DMS153 treated with DMSO at 0.1 percent for 48 hours (cell line): ENCODE measurements around the gene METTL13.

Experiments used
- DNase-seq: peaks from one replicate; lab custom pipeline; 2025; ENCODE audit not compliant: unreplicated experiment; lab: John Stamatoyannopoulos, UW

Gene METTL13

GRCh38 chr1:171802207-171802606 lies 20.7 kb downstream of the METTL13 start:
- DNase-seq: no peak

- no peak for DNase-seq
These were observed 21.6 kb downstream of the METTL13 start for GRCh38 chr1:171803045-171803444.

DNA sequence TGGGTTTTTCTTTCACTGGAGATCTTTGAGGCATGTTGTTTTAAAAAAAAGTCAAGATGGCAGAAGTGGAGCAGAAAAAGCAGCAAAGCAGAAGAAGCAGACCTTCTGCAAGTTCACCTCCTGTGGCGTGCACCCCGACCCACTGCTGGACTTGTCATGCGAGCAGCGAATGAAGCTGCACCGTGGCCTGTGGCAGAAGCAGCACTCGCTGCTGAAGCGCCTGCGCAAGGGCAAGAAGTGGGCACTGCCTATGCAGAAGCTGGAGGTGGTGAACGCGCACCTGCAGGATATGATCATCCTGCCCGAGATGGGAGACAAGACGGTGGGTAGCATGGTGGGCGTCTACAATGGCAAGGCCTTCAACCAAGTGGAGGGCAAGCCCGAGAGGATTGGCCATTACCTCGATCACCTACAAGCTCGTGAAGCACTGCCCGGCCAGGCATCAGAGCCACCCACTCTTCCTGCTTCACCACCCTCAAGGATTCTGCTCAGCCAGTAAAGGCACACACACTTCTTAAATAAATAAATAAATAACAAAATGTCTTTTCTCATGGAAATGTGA lies 22.1 kb downstream of the METTL13 start:
- no peak for DNase-seq

DNA sequence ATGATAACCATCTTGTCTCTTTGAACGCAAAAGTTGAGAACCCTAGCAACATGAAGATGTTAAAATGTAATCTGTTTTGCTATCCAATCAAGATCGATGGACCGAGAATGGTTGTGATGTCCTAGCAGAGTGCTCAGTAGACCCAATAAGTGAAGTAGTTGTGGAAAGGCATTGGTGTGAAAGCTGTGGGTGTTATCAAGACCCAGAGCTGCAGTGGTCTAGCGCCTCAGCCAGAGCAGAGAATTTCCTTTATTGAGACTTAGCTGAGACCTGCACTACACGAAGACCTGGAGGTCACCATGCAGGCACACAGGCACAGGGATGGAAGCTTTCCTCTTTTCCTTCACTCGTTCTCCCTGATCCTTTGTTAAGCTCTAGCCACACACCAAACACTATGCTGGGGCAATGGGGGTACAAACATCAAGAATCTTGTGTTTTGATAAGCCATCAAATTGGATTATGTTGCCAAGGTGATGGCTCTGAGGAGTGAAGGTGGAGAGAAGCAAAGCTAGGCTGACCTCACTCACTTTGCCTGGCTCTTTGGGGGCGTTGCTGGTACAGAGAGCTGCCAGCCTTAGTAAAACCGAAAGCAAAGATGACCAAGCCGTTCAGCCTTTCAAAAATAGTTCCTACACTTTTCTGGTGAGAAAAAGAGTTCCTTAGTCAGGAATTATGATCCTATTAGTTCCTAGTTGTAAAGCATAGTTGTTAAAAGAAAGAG lies 24.1 kb downstream of the METTL13 start:
- no peak for DNase-seq

DNA sequence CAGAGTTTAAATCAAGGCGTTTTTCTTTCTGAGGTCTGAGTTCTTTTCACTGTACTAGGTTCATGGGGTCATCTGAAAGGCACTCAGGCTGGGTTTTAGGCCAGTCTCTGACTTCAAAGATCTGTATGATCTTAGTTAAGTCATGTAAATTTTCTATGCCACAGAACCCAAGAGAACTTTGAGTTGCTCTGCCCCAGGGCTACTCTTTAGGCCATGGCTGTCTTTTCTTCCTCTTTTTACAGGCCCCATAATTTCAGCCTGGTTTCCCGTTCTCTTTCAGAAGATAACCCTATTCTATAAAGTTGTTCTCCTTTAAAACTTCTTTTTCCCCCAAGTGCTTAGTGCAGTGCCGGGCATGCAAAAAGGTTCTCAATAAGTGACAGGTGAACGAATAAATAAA lies 26.1 kb downstream of the METTL13 start:
- no peak for DNase-seq

DNA sequence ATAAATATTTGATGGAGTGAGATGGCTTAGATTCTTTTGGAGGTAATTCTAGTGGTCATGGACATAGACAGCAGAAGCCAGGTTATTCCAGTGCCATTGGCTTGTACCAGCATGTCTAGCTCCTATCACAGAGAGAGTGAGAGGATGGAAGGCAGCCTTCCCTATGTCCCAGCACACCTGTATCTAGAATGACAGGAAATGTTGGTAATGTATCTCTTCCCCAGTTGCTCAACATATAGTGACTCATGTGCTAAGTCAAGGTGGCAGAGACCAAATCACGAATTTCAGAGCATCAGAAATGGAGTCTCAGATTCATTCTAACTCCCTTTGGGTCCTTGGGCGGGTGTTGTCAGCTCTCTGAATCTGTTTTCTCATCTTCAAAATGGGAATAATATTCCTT lies 28.4 kb downstream of the METTL13 start:
- DNase-seq: no peak

- no peak for DNase-seq
These were observed 30.2 kb downstream of the METTL13 start for GRCh38 chr1:171811672-171812071.

DNA sequence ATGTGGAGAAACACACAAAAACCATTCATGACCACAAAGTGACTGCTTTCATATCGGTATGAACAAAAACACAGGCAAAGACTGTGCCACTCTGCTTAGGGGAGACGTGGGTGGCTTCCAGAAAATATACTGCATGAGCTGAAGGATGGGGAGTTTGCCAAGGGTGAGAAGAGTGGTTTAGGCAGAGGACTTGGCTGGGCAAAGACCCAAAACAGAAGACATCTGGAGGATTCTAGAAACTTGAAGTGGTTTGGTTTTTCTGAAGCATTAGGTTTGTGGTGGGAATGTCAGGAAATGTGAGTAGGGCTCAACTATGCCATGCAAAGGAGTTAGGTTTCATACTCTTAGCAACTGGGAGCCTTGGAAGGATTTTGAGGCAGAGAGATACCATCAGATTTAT lies 33.2 kb downstream of the METTL13 start:
- DNase-seq: no peak

- no peak for DNase-seq
These were observed 34.9 kb downstream of the METTL13 start for GRCh38 chr1:171816300-171816901.

- no peak for DNase-seq
These were observed 36.2 kb downstream of the METTL13 start for GRCh38 chr1:171817511-171818265.

GRCh38 chr1:171819946-171820345 lies 38.5 kb downstream of the METTL13 start:
- DNase-seq: no peak

GRCh38 chr1:171826973-171827372 lies 45.5 kb downstream of the METTL13 start:
- DNase-seq: no peak

DNA sequence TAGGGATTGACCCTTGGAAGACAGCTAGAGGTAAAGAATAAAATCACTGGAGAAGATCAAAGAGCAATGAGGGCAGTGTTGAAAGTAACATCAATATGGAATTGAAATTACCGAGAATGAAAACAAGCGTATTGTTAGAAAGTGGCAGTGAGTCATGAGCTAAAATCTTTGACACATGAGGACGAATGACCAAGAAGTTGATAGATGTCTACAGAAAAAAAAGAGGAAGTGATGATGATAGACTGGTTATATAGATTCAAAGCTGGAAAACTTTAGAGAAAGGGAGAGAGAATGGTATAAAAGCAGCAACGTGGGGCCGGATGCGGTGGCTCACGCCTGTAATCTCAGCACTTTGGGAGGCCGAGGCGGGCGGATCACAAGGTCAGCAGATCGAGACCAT lies 47.3 kb downstream of the METTL13 start:
- DNase-seq: no peak

DNA sequence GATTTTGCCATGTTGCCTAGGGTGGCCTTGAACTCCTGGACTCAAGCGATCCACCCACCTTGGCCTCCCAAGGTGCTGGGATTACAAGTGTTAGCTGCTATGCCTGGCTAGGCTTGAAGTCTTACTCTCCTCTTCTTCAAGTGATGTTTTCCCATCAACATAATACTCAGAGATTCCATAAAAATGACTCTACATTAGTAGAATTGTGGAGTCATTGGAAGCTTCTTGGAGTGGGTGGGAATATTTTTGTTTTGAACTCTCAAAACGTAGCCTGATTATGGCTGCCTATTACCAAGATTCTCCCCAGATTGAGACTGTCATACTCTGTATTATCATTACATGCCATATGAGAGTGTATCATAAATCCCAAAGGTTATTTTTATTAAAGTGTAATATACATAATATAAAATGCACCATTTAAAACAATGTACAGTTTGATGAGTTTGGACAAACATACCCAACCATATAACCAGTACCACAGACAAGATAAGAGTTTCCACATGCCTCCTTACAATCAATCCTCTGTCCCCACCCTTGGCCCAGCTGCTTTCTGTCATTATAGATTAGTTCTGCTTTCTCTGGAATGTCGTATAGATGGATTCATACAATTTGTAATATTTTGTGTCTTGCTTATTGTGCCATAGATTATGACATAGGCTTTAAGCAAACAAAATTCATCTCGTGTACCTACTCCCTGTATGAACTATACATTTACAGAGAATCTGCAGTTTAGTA lies 51.8 kb downstream of the METTL13 start:
- no peak for DNase-seq

DNA sequence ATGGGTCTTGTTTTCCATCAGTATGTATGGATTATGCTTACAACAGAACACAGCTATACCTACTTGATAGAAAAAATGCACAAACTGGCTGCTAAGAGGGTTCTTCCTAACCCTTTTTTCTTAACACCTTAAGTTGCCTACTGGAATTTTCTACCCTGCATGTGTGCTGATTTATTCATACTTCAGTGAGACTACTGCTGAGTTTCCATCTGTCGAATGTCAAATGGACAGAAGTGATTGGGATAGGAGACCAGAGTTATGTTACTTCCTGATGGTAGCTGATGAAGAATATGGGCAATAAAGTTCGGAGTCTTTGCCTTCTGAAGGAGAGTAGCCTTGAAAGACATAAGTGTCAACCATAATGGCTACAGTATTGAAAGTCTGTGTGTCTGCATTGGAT lies 53.4 kb downstream of the METTL13 start:
- DNase-seq: no peak

- DNase-seq: no peak
These were observed 54.4 kb downstream of the METTL13 start for GRCh38 chr1:171835891-171836290.

DNA sequence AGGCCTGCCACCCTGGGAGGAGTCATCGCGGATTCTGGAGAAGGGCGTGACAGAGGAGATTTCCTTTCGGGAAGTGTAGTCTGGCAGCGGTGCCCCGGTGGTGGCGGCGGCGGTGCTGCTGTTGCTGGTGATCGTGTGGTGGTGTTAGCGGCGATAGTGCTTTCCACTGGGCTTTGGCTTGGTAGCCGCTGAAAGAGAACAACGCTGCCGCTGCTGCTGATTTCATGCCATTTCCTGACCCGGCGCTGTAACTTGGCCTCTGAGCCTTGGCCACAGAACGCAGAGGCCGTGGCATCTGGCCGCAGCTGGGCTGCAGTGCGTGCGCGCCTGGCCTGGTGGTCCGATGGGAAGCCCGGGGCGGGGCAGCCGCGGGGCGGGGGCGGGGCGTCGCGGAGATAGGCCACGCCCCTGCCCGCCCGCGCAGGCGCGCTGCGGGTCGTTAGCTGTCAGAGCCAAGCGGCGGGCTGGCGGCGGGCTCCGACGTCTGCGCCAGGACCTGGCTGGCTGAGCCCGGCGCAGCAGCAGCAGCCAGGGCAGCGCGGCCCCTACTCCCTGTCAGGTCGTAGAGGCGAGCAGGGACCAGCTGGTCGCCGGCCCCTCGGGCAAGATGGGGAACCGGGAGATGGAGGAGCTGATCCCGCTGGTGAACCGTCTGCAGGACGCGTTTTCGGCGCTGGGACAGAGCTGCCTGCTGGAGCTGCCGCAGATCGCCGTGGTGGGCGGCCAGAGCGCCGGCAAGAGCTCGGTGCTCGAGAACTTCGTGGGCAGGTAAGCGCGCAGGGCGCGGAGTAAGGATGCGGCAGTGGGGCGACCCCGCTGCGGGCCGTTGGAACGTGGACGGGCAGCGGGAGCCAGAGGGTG lies 59.8 kb downstream of the METTL13 start, which contains the start of gene DNM3:
Gene DNM3, plus strand, starts transcription at position 449 of the 861 bp plus-strand sequence. Its CDS starts 159 bp downstream, at position 608.
- DNase-seq: peak; percentile 91

DNA sequence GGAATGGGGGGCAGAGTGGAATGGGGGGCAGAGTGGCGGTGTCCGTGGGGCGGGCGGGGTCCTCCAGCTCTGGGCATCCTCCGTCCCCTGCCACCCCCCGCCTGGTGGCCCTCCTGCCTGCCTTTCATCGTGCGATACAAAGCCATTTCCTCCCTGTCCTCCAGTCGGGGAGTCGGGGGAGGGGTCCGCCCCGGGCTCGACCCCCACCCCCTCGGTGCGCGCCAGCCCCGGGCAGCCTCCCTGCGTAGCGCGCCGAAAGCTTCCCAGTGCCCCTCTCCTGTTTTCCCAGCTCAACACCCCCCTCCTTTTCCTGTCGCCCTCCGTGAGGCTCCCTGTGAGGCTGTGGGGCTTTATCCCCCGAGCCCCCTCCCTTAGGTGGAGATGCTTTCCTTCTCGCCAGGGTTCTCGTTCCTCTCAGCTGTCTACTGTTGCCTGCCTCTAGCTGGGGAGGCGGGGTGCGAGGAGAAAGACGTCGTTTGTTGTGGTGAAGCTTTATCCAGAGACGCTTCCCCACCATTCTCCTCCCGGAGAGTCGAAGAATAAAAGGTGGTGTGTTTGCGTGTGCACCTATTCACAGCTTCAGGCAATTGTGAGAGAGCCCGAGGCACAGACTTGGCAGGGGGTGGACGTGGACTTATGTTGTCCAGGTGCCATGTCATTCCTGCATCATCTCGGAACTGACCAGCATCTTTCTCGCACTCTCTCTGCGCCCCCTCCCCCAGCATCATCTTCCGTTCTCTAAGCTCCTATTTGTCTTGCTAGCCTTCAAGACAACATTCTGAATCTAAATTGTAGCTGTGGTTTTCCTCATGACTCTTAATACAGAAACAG lies 60.7 kb downstream of the METTL13 start:
- no peak for DNase-seq

DNA sequence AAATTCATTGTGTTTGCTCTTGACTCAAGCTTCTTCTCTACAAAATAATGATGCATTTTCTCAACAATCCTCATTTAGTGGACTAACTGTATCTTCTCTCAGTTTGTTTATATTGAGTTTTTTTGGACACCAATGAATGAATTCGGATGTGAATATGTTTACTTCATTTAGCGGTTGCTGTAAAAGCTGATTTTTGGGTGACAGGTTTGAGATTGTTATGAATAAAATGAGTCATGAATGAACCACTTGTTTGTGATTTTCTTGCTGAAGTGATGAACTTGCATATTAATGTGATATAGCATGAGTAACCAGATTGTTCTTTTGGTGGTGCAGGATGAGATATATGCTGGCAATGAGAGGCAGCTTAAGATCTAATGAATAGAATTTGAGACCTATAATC lies 62.9 kb downstream of the METTL13 start:
- no peak for DNase-seq
